OCI-LY1 (cell line): ENCODE data around the gene AFAP1.

Source experiments
- H2AFZ ChIP-seq: fragments of 200-600 bp; sonication (generic), shearing (Covaris generic); 2 replicates; pipeline ENCODE4 v1.6.0; 2014; ENCODE audit warnings: antibody characterized with exemption, mild to moderate bottlenecking, low read length
- H3F3A ChIP-seq: fragments of 200-600 bp; sonication (generic), shearing (Covaris generic); 2 replicates; pipeline ENCODE4 v1.6.0; 2014; ENCODE audit warnings: mild to moderate bottlenecking, antibody characterized with exemption, low read length, moderate library complexity; ENCODE audit not compliant: insufficient read depth
- H3K27ac ChIP-seq: fragments of 200-600 bp; sonication (generic); 2 replicates; pipeline ENCODE4 v1.5.1; 2014; ENCODE audit warnings: low read length, mixed run types, mild to moderate bottlenecking, low read depth; ENCODE audit not compliant: poor library complexity, severe bottlenecking
- H3K27me3 ChIP-seq: fragments of 200-600 bp; sonication (generic); 2 replicates; pipeline ENCODE4 v1.6.0; 2014; ENCODE audit warnings: antibody characterized with exemption, mild to moderate bottlenecking, low read length, moderate library complexity; ENCODE audit not compliant: insufficient read depth
- H3K36me3 ChIP-seq: fragments of 200-600 bp; sonication (generic); 2 replicates; pipeline ENCODE4 v1.6.1; 2014; ENCODE audit warnings: mild to moderate bottlenecking, antibody characterized with exemption, low read length, moderate library complexity, mixed read lengths; ENCODE audit not compliant: insufficient read depth
- H3K4me1 ChIP-seq: fragments of 200-600 bp; sonication (generic); 2 replicates; pipeline ENCODE4 v1.5.1; 2014; ENCODE audit warnings: mild to moderate bottlenecking, low read length, moderate library complexity; ENCODE audit not compliant: insufficient read depth, severe bottlenecking
- H3K4me2 ChIP-seq: fragments of 200-600 bp; sonication (generic), shearing (Covaris generic); 2 replicates; pipeline ENCODE4 v1.6.1; 2014; ENCODE audit warnings: low read length
- H3K4me3 ChIP-seq: fragments of 200-600 bp; sonication (generic); 2 replicates; pipeline ENCODE4 v1.5.1; 2014; ENCODE audit warnings: low read length, low read depth, mild to moderate bottlenecking, mixed read lengths; ENCODE audit not compliant: poor library complexity, severe bottlenecking
- H3K79me2 ChIP-seq: fragments of 200-600 bp; shearing (Covaris generic); 2 replicates; pipeline ENCODE4 v1.6.1; 2016; ENCODE audit warnings: mixed run types, low read length, mixed read lengths; ENCODE audit not compliant: insufficient read depth
- H3K9ac ChIP-seq: fragments of 200-600 bp; sonication (generic), shearing (Covaris generic); 2 replicates; pipeline ENCODE4 v1.6.1; 2014; ENCODE audit warnings: mild to moderate bottlenecking, low read length, mixed read lengths
- H3K9me2 ChIP-seq: fragments of 200-600 bp; sonication (generic), shearing (Covaris generic); 2 replicates; pipeline ENCODE4 v1.6.1; 2014; ENCODE audit warnings: low read depth, mild to moderate bottlenecking, low read length, mixed read lengths
- H3K9me3 ChIP-seq: fragments of 200-600 bp; shearing (Covaris generic); 2 replicates; pipeline ENCODE4 v1.6.1; 2014; ENCODE audit warnings: low read length, mixed read lengths
- H4K20me1 ChIP-seq: fragments of 200-600 bp; sonication (generic), shearing (Covaris generic); 2 replicates; pipeline ENCODE4 v1.6.0; 2016; ENCODE audit warnings: mild to moderate bottlenecking, low read length; ENCODE audit not compliant: insufficient read depth
- EZH2 ChIP-seq: fragments of 200-600 bp; sonication (generic), shearing (Covaris generic); IDR thresholded peaks from 2 replicates; pipeline ENCODE4 v1.8.0; 2017; ENCODE audit warnings: borderline replicate concordance, mixed run types, mild to moderate bottlenecking, antibody characterized with exemption, low read length, moderate library complexity, mixed read lengths
- TF ChIP-seq, protein P1 (sequence below): fragments of 200-600 bp; sonication (generic), shearing (Covaris generic); IDR thresholded peaks from 2 replicates; pipeline ENCODE4 v1.5.1; 2017; ENCODE audit warnings: mild to moderate bottlenecking, antibody characterized with exemption, low read length, moderate library complexity, mixed read lengths

The AFAP1 gene

DNA sequence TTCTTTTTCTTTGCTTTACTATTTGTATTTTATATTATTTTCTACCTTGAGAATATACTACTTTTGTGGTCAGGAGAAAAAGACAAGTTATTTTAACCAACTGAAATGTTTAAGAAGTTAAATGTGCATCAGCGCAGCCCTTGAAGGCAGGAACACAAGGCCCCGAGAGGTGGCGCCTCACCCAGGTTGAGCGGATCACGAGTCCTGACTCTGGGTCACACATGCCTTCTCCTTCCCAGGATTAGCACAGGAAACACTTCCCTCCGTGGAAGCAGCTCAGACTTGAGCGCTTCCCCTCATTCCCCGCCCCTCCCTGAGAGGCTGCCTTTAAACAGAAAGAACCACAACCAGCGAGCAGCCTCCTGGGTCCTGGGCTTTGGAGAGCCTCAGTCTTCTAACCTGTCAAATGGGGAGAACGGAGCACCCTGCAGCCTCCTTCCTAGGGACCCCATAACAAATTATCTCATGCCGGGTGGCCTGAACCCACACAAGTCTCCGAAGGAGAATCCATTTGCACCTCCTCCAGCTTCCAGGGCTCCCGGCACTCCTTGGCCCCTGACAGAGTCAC lies 217.6 kb downstream of the AFAP1 start:
- H3K9me3 ChIP-seq, result no peaks in the 10 kb centered on the region
- H3K9me2 ChIP-seq, result no peaks in the 10 kb centered on the region
- no peaks in the 10 kb centered on the region for H3K79me2 ChIP-seq
- H3K27ac ChIP-seq, result no peak overlapping the region
- TF ChIP-seq, protein P1, sequence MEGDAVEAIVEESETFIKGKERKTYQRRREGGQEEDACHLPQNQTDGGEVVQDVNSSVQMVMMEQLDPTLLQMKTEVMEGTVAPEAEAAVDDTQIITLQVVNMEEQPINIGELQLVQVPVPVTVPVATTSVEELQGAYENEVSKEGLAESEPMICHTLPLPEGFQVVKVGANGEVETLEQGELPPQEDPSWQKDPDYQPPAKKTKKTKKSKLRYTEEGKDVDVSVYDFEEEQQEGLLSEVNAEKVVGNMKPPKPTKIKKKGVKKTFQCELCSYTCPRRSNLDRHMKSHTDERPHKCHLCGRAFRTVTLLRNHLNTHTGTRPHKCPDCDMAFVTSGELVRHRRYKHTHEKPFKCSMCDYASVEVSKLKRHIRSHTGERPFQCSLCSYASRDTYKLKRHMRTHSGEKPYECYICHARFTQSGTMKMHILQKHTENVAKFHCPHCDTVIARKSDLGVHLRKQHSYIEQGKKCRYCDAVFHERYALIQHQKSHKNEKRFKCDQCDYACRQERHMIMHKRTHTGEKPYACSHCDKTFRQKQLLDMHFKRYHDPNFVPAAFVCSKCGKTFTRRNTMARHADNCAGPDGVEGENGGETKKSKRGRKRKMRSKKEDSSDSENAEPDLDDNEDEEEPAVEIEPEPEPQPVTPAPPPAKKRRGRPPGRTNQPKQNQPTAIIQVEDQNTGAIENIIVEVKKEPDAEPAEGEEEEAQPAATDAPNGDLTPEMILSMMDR, result peak; percentile 30; the same call in 1 of the 2 replicates
- TF ChIP-seq EZH2, result no peak
- no peak overlapping the region for H2AFZ ChIP-seq
- H3K36me3 ChIP-seq, result no peaks in the 10 kb centered on the region
- H3K9ac ChIP-seq, result no peak overlapping the region
- H3K4me1 ChIP-seq, result no peaks in the 10 kb centered on the region
- no peaks in the 10 kb centered on the region for H4K20me1 ChIP-seq
- no peaks in the 10 kb centered on the region for H3F3A ChIP-seq
- no peaks in the 10 kb centered on the region for H3K27me3 ChIP-seq
- H3K4me2 ChIP-seq, result no peak overlapping the region
- H3K4me3 ChIP-seq, result no peak overlapping the region

DNA sequence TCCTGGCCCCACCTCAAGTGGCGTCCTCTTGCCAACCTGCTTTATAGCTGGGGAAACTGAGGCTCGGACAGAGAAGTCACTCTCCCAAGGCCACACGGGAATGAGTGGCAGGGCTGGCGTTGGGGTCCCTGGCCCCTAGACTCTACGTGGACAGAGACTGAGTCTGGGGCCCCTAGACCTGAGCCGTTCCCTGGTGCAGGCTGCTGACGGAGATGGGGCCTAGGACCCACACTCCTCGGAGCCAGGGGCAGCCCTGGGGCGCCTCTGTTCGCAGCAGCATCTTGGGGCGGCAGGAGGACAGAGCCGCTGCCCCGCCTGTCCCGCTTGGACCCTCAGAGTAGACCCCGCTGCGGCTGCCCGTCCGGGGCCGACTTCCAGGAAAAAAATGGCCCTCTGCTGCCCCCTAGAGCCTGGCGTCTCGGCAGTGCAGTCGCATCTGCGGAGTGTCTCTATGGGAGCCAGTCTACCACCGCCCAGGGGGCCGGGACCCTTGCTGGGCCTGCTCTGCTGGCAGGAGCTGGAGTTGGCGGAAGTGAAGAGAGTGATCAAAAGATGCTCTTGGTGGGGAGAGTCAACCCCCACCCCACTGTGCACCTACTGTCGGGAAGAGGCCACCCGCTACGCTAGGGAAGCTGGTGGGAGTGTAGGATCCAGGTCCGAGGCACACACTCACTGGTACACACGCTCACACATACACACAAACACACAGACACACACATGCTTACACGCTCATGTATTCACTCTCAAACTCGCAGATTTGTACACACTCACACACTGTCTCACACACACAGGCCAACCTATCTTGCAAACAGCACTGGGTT lies 220.1 kb downstream of the AFAP1 start:
- Histone ChIP-seq H3K9ac (no peak overlapping the region), H3K4me2 (no peak overlapping the region)

DNA sequence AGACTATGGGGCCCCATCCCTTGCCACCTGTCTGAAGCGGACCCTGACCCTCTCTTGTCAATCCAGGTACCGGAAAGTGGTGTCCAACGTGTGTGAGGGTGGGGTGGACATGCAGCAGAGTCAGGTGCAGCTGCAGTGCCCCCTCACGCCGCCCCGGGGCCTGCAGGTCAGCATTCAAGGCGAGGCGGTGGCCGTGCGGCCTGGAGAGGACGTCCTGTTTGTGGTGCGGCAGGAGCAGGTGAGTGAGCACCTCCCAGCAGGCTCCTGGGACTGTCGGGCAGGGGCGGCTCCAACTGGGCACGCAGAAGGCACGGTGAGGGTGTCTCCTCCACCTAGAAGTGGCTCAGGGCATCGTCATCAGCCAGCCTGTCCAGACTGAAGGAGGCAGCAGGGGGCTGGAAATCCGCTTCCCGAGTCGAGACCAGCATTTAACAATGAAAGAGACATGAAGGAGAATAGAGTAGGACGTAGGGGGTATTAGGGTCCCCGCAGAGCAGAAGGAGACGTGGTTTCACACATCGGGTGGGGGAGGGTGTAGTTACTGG lies 221.6 kb downstream of the AFAP1 start:
- H3K4me3 ChIP-seq, result no peak overlapping the region
- H3K4me1 ChIP-seq, result no peaks in the 10 kb centered on the region
- H3K79me2 ChIP-seq, result no peaks in the 10 kb centered on the region
- no peak overlapping the region for H2AFZ ChIP-seq
- H3K27ac ChIP-seq, result no peak overlapping the region
- TF ChIP-seq EZH2, result no peak
- TF ChIP-seq, protein P1, result no peak
- H3K9ac ChIP-seq, result no peak overlapping the region
- no peaks in the 10 kb centered on the region for H3K27me3 ChIP-seq
- no peaks in the 10 kb centered on the region for H4K20me1 ChIP-seq
- H3F3A ChIP-seq, result no peaks in the 10 kb centered on the region
- no peaks in the 10 kb centered on the region for H3K9me3 ChIP-seq
- H3K36me3 ChIP-seq, result no peaks in the 10 kb centered on the region
- no peak overlapping the region for H3K4me2 ChIP-seq
- H3K9me2 ChIP-seq, result no peaks in the 10 kb centered on the region

More for the DNA sequence above, 220.1 kb downstream of the AFAP1 start:
- no peaks in the 10 kb centered on the region for H3K27me3 ChIP-seq
- no peaks in the 10 kb centered on the region for H3K36me3 ChIP-seq
- TF ChIP-seq, protein P1, result peak; percentile 48
- TF ChIP-seq EZH2, result no peak
- no peak overlapping the region for H2AFZ ChIP-seq
- H3K4me1 ChIP-seq, result no peaks in the 10 kb centered on the region
- no peaks in the 10 kb centered on the region for H4K20me1 ChIP-seq
- H3K9me3 ChIP-seq, result no peaks in the 10 kb centered on the region
- no peaks in the 10 kb centered on the region for H3K9me2 ChIP-seq
- H3K27ac ChIP-seq, result no peak overlapping the region
- no peak overlapping the region for H3K4me3 ChIP-seq
- H3K79me2 ChIP-seq, result no peaks in the 10 kb centered on the region
- H3F3A ChIP-seq, result no peaks in the 10 kb centered on the region
